Measurements from ENCODE around the gene RGPD8. TPM values are rescaled to one million over a fixed set of nuclear protein-coding genes. Genes with fewer than 3 reads are reported as not detected.
"Not testable (repeated sequence)": the region's sequence is repeated elsewhere in the genome, so short reads cannot be mapped to it uniquely, and the experiment has no call there.

The RGPD8 gene
- total RNA-seq, 1 experiment from 2014 or later, result 0.81 TPM

- DNase-seq (ENCODE audit: low read depth); in situ Hi-C loops (cut with HindIII; ENCODE audit: low pct_unique_long_range_greater_than_20kb, low sequenced_read_pairs): not testable (repeated sequence)
Measured at GRCh38 chr2:112438603-112439261, 5.3 kb upstream of the RGPD8 start.

GRCh38 chr2:112437405-112437831 lies 4.0 kb upstream of the RGPD8 start:
- DNase-seq (ENCODE audit: low read depth); in situ Hi-C loops (cut with HindIII; ENCODE audit: low pct_unique_long_range_greater_than_20kb, low sequenced_read_pairs): not testable (repeated sequence)

- in situ Hi-C loops (cut with HindIII; ENCODE audit: low pct_unique_long_range_greater_than_20kb, low sequenced_read_pairs); DNase-seq (ENCODE audit: low read depth): not testable (repeated sequence)
Measured at GRCh38 chr2:112436993-112437392, 3.5 kb upstream of the RGPD8 start.

GRCh38 chr2:112435716-112436431 lies 2.4 kb upstream of the RGPD8 start:
- DNase-seq (ENCODE audit: low read depth); in situ Hi-C loops (cut with HindIII; ENCODE audit: low pct_unique_long_range_greater_than_20kb, low sequenced_read_pairs): not testable (repeated sequence)

GRCh38 chr2:112434890-112435715 lies 1.7 kb upstream of the RGPD8 start:
- in situ Hi-C loops (cut with HindIII; ENCODE audit: low pct_unique_long_range_greater_than_20kb, low sequenced_read_pairs); DNase-seq (ENCODE audit: low read depth): not testable (repeated sequence)

GRCh38 chr2:112433932-112434730 lies 686 bp upstream of the RGPD8 start:
- in situ Hi-C loops (cut with HindIII; ENCODE audit: low pct_unique_long_range_greater_than_20kb, low sequenced_read_pairs), result no loop called here
- DNase-seq (ENCODE audit: low read depth), result no peak

- in situ Hi-C loops (cut with HindIII; ENCODE audit: low pct_unique_long_range_greater_than_20kb, low sequenced_read_pairs), result not testable (repeated sequence)
- DNase-seq (ENCODE audit: low read depth), result peak; percentile 25
Measured at GRCh38 chr2:112432735-112433479, 538 bp downstream of the RGPD8 start.

- DNase-seq (ENCODE audit: low read depth); in situ Hi-C loops (cut with HindIII; ENCODE audit: low pct_unique_long_range_greater_than_20kb, low sequenced_read_pairs): not testable (repeated sequence)
Measured at GRCh38 chr2:112432390-112432734, 1.1 kb downstream of the RGPD8 start.

- in situ Hi-C loops (cut with HindIII; ENCODE audit: low pct_unique_long_range_greater_than_20kb, low sequenced_read_pairs), result not testable (repeated sequence)
Measured at GRCh38 chr2:112431587-112432295, 1.7 kb downstream of the RGPD8 start.

GRCh38 chr2:112424553-112424952 lies 8.9 kb downstream of the RGPD8 start:
- in situ Hi-C loops (cut with HindIII; ENCODE audit: low pct_unique_long_range_greater_than_20kb, low sequenced_read_pairs), result not testable (repeated sequence)

More at GRCh38 chr2:112431587-112432295, 1.7 kb downstream of the RGPD8 start:
- DNase-seq (ENCODE audit: low read depth), result not testable (repeated sequence)

GRCh38 chr2:112416860-112417259 lies 16.6 kb downstream of the RGPD8 start:
- in situ Hi-C loops (cut with HindIII; ENCODE audit: low pct_unique_long_range_greater_than_20kb, low sequenced_read_pairs); DNase-seq (ENCODE audit: low read depth): not testable (repeated sequence)

More at GRCh38 chr2:112424553-112424952, 8.9 kb downstream of the RGPD8 start:
- DNase-seq (ENCODE audit: low read depth), result not testable (repeated sequence)

- in situ Hi-C loops (cut with HindIII; ENCODE audit: low pct_unique_long_range_greater_than_20kb, low sequenced_read_pairs); DNase-seq (ENCODE audit: low read depth): not testable (repeated sequence)
Measured at GRCh38 chr2:112360055-112360454, 73.4 kb downstream of the RGPD8 start.

GRCh38 chr2:112354335-112354734 lies 79.1 kb downstream of the RGPD8 start:
- DNase-seq (ENCODE audit: low read depth); in situ Hi-C loops (cut with HindIII; ENCODE audit: low pct_unique_long_range_greater_than_20kb, low sequenced_read_pairs): not testable (repeated sequence)

- DNase-seq (ENCODE audit: low read depth); in situ Hi-C loops (cut with HindIII; ENCODE audit: low pct_unique_long_range_greater_than_20kb, low sequenced_read_pairs): not testable (repeated sequence)
Measured at GRCh38 chr2:112352809-112353603, 80.4 kb downstream of the RGPD8 start.

- in situ Hi-C loops (cut with HindIII; ENCODE audit: low pct_unique_long_range_greater_than_20kb, low sequenced_read_pairs); DNase-seq (ENCODE audit: low read depth): not testable (repeated sequence)
Measured at GRCh38 chr2:112352292-112352691, 81.2 kb downstream of the RGPD8 start.

All from Caki2 (cell line).